Left ventricle myocardium inferior (tissue), 1 donor: Measurements from ENCODE around the gene FCGBP. TPM values are rescaled to one million over a fixed set of nuclear protein-coding genes. Genes with fewer than 3 reads are reported as not detected.

Experiments used
- DNase-seq: peaks from one replicate; pipeline ENCODE4 v3.0.0-alpha.2; 2020
- H3K27ac ChIP-seq: fragments of 200-600 bp; replicated peaks from 2 replicates; pipeline ENCODE4 v1.8.0; 2021
- H3K27me3 ChIP-seq: fragments of 200-600 bp; 2 replicates; pipeline ENCODE4 v1.8.0; 2021; ENCODE audit warnings: low read depth
- H3K36me3 ChIP-seq: fragments of 200-600 bp; 2 replicates; pipeline ENCODE4 v1.8.0; 2021
- H3K4me1 ChIP-seq: fragments of 200-600 bp; 2 replicates; pipeline ENCODE4 v1.8.0; 2021
- H3K4me3 ChIP-seq: fragments of 200-600 bp; 2 replicates; pipeline ENCODE4 v1.8.0; 2021; ENCODE audit warnings: mild to moderate bottlenecking, moderate library complexity
- H3K9me3 ChIP-seq: fragments of 200-600 bp; replicated peaks from 2 replicates; pipeline ENCODE4 v1.8.0; 2021
- CTCF ChIP-seq: fragments of 200-600 bp; IDR thresholded peaks from 2 replicates; pipeline ENCODE4 v1.8.0; 2021; ENCODE audit warnings: antibody characterized with exemption, mild to moderate bottlenecking, borderline replicate concordance
- intact Hi-C: fragments of 100-400 bp; cut with micrococcal nuclease; formaldehyde crosslinking; loops from one replicate; pipeline ENCODE4 v1.11.0; 2022
- total RNA-seq: library from RNA; stranded (reverse); fragmentation: NEBNext Ultra II Directional; extraction: Animal tissue kit (Norgen Biotek cat#: 25700); gene quantifications from one replicate; pipeline ENCODE4 v1.2.1, GENCODE V29; 2021
- donor health status: DM: no; HTN: yes; CAD: no; lungs with severe emphysema.

FCGBP gene
- total RNA-seq, 1 donor from 2014 or later = 4.1 TPM

GRCh38 chr19:39917561-39918182, 16.8 kb downstream of the FCGBP start:
- Histone ChIP-seq H3K4me1 (no peaks in the 10 kb centered on the region), H3K36me3 (no peaks in the 10 kb centered on the region), H3K27ac (no peak overlapping the region), H3K4me3 (no peak overlapping the region), H3K27me3 (peaks cover 48% of the 10 kb centered on the region), H3K9me3 (peaks cover 5% of the 10 kb centered on the region)
- intact Hi-C loops = no loop called here
- TF ChIP-seq CTCF = no peak
- DNase-seq = no peak

- peaks cover 5% of the 10 kb centered on the region for H3K9me3 ChIP-seq
- H3K4me1 ChIP-seq = no peaks in the 10 kb centered on the region
- H3K27me3 ChIP-seq = peaks cover 52% of the 10 kb centered on the region
- no peak for TF ChIP-seq CTCF
- no peak for DNase-seq
- intact Hi-C loops = no loop called here
- H3K27ac ChIP-seq = no peak overlapping the region
- no peak overlapping the region for H3K4me3 ChIP-seq
- H3K36me3 ChIP-seq = no peaks in the 10 kb centered on the region
These were observed 17.5 kb downstream of the FCGBP start for GRCh38 chr19:39916851-39917396.

- intact Hi-C loops = no loop called here
- H3K4me1 ChIP-seq = no peaks in the 10 kb centered on the region
- no peaks in the 10 kb centered on the region for H3K36me3 ChIP-seq
- peaks cover 5% of the 10 kb centered on the region for H3K9me3 ChIP-seq
- peaks cover 52% of the 10 kb centered on the region for H3K27me3 ChIP-seq
- TF ChIP-seq CTCF = no peak
- DNase-seq = no peak
- no peak overlapping the region for H3K27ac ChIP-seq
- no peak overlapping the region for H3K4me3 ChIP-seq
These were observed 18.2 kb downstream of the FCGBP start for GRCh38 chr19:39916236-39916635.

- Histone ChIP-seq H3K4me3 (no peak overlapping the region), H3K27me3 (peaks cover 52% of the 10 kb centered on the region), H3K36me3 (no peaks in the 10 kb centered on the region), H3K4me1 (no peaks in the 10 kb centered on the region), H3K27ac (no peak overlapping the region), H3K9me3 (peaks cover 5% of the 10 kb centered on the region)
- intact Hi-C loops = no loop called here
- DNase-seq = no peak
- no peak for TF ChIP-seq CTCF
These were observed 18.6 kb downstream of the FCGBP start for GRCh38 chr19:39915848-39916215.

- DNase-seq = no peak
- intact Hi-C loops = no loop called here
- no peaks in the 10 kb centered on the region for H3K4me1 ChIP-seq
- no peak for TF ChIP-seq CTCF
- peaks cover 5% of the 10 kb centered on the region for H3K9me3 ChIP-seq
- H3K27ac ChIP-seq = no peak overlapping the region
- H3K36me3 ChIP-seq = no peaks in the 10 kb centered on the region
- H3K4me3 ChIP-seq = no peak overlapping the region
- peaks cover 52% of the 10 kb centered on the region for H3K27me3 ChIP-seq
These were observed 19.2 kb downstream of the FCGBP start for GRCh38 chr19:39915101-39915847.
